Activated T-cell treated with anti-CD3 and anti-CD28 coated beads, Interleukin-2, amount 50 U/mL, for 24 hours (primary cell): ENCODE results near the gene GUCY1A1.

Source experiments
- DNase-seq: peaks from one replicate; pipeline ENCODE4 v3.0.0-alpha.2; 2020
- H3K27ac Mint-ChIP-seq: 2 replicates; pipeline ENCODE4 v1.8.0; 2020; ENCODE audit warnings: mild to moderate bottlenecking, mixed read lengths
- H3K27me3 Mint-ChIP-seq: 2 replicates; pipeline ENCODE4 v1.8.0; 2020; ENCODE audit warnings: mixed read lengths
- H3K36me3 Mint-ChIP-seq: 2 replicates; pipeline ENCODE4 v1.8.0; 2020; ENCODE audit warnings: low read depth, mixed read lengths
- H3K4me1 Mint-ChIP-seq: 2 replicates; pipeline ENCODE4 v1.8.0; 2020; ENCODE audit warnings: low read depth, mixed read lengths
- H3K4me3 Mint-ChIP-seq: 2 replicates; pipeline ENCODE4 v1.8.0; 2020; ENCODE audit warnings: mild to moderate bottlenecking, moderate library complexity, mixed read lengths
- H3K9me3 Mint-ChIP-seq: 2 replicates; pipeline ENCODE4 v1.8.0; 2020; ENCODE audit warnings: mixed read lengths

The GUCY1A1 gene

GRCh38 chr4:155666344-155667221, at the start of gene GUCY1A1:
Gene GUCY1A1, plus strand, starts transcription at chr4:155666848. Its CDS starts 30,020 bp downstream, at chr4:155696868.
- no peaks in the 10 kb centered on the region for H3K36me3 Mint-ChIP-seq
- DNase-seq: no peak
- peaks cover 18% of the 10 kb centered on the region for H3K4me1 Mint-ChIP-seq
- H3K27me3 Mint-ChIP-seq: peaks cover 58% of the 10 kb centered on the region
- H3K9me3 Mint-ChIP-seq: no peaks in the 10 kb centered on the region
- no peak within 1 kb of the TSS for H3K27ac Mint-ChIP-seq
- peak within 1 kb of the TSS; percentile 75 for H3K4me3 Mint-ChIP-seq

DNA sequence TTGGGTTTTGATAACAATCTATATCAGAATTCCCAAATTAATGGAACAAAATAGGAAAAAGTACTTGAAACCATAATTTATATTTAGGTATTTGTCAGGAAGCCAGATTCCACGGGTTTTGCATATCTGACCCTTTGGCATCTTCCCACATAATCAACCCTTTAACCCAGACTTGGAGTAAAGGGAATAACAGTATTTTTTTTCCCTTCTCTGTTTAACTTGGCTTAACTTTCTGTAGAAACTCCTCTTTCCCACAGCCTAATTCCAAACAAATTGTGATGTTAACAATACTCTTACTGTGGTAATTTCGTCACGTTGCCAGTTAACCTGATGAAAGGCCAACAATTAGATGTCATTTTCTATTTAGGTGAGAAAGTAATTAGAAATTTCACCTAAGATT, 49.4 kb upstream of the GUCY1A1 start:
- Mint-ChIP-seq H3K4me1 (peaks cover 3% of the 10 kb centered on the region), H3K27ac (no peak overlapping the region), H3K4me3 (no peak overlapping the region), H3K36me3 (no peaks in the 10 kb centered on the region), H3K27me3 (peaks cover 5% of the 10 kb centered on the region), H3K9me3 (no peaks in the 10 kb centered on the region)
- DNase-seq: no peak

GRCh38 chr4:155618183-155618838, 48.3 kb upstream of the GUCY1A1 start:
- Mint-ChIP-seq H3K9me3 (no peaks in the 10 kb centered on the region), H3K36me3 (no peaks in the 10 kb centered on the region), H3K4me3 (no peak overlapping the region), H3K27me3 (peaks cover 5% of the 10 kb centered on the region), H3K27ac (no peak overlapping the region), H3K4me1 (peaks cover 3% of the 10 kb centered on the region)
- no peak for DNase-seq

DNA sequence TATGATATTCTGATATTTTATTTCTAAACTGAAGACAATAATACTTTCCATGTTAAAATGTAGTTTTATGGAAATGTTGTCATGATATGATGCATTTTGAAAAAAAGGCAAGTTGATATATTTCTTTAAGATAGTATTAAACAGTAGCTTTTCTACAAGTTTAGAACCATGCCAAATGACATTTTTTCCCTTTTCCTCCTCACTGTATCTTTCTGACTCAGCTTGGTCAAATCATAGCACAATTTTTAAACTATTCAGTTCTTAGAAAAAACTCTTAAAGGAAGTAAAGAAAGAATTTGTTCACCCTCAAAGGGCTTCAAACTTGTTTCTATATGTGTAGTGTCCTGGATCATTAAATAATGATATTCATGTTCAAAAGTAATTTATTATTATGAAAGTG, 46.0 kb upstream of the GUCY1A1 start:
- Mint-ChIP-seq H3K4me1 (no peaks in the 10 kb centered on the region), H3K36me3 (no peaks in the 10 kb centered on the region), H3K27ac (no peak overlapping the region), H3K9me3 (no peaks in the 10 kb centered on the region), H3K27me3 (peaks cover 3% of the 10 kb centered on the region), H3K4me3 (no peak overlapping the region)
- DNase-seq: no peak

DNA sequence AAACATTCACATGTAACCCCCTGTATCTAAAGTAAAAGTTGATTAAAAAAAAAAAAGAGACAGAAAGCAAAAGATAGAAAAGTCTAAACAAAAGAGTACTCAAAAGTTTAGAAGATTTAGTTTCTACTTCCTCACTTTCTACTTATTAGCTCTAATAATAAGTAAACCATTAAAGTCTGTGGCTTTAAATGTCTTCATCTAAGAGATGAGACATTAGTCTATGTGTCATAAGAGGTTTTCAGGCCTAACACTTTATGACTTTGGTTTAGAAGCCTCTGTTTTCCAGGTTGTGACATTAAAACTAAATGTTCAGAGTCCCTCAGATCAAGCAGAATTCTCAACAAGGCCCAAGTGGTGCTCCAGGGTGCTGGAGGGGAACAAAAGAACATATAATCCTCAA, 42.2 kb upstream of the GUCY1A1 start:
- Mint-ChIP-seq H3K27ac (no peak overlapping the region), H3K4me1 (peaks cover 13% of the 10 kb centered on the region), H3K36me3 (no peaks in the 10 kb centered on the region), H3K9me3 (no peaks in the 10 kb centered on the region), H3K27me3 (no peaks in the 10 kb centered on the region), H3K4me3 (no peak overlapping the region)
- DNase-seq: no peak

DNA sequence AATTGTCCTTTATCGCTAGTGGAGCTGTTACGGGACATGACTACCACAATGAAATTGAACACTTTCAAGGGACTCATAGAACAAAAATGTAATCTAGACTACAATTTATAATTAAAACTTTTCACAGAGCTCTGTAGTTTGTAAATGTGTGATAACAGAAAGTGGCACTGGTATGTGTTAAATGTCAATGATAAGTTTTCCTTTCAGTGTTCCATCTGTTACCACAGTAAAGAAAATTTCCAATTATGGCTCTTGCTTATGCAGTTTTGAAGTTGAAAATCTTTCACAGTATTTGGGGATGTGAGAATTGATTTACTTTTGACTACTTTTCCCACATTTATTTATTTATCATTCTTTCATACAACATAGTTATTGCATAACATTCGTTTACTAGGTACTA, 40.1 kb upstream of the GUCY1A1 start:
- Mint-ChIP-seq H3K27ac (no peak overlapping the region), H3K27me3 (no peaks in the 10 kb centered on the region), H3K9me3 (no peaks in the 10 kb centered on the region), H3K4me3 (no peak overlapping the region), H3K4me1 (peaks cover 16% of the 10 kb centered on the region), H3K36me3 (no peaks in the 10 kb centered on the region)
- no peak for DNase-seq

GRCh38 chr4:155629183-155629825, 37.3 kb upstream of the GUCY1A1 start:
- Mint-ChIP-seq H3K4me1 (peaks cover 16% of the 10 kb centered on the region), H3K4me3 (no peak overlapping the region), H3K36me3 (no peaks in the 10 kb centered on the region), H3K27ac (peak overlapping the region; percentile 44), H3K9me3 (no peaks in the 10 kb centered on the region), H3K27me3 (no peaks in the 10 kb centered on the region)
- no peak for DNase-seq

DNA sequence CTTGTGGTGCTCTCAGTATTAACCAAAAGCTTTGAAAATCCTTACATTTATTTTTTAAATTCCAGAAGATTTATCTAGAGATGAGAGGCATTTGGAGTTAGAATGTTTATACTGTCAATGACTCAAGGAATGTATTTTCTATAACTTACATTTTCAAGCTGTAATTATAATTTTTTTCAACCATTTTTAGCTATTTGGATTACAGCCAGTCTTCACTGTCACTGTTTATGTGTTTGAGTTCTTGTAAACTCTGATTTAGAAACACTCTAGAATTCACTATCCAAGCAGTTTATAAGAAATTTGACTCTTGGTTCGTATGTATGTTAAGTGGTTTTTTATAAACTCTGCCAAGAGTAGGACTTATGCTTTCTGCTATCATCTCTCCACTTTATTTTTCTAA, 36.7 kb upstream of the GUCY1A1 start:
- Mint-ChIP-seq H3K27ac (peak overlapping the region; percentile 1), H3K9me3 (no peaks in the 10 kb centered on the region), H3K36me3 (no peaks in the 10 kb centered on the region), H3K27me3 (no peaks in the 10 kb centered on the region), H3K4me3 (no peak overlapping the region), H3K4me1 (peaks cover 16% of the 10 kb centered on the region)
- DNase-seq: no peak

- no peak overlapping the region for H3K4me3 Mint-ChIP-seq
- DNase-seq: no peak
- H3K4me1 Mint-ChIP-seq: peaks cover 16% of the 10 kb centered on the region
- H3K27me3 Mint-ChIP-seq: peaks cover 5% of the 10 kb centered on the region
- H3K36me3 Mint-ChIP-seq: no peaks in the 10 kb centered on the region
- no peaks in the 10 kb centered on the region for H3K9me3 Mint-ChIP-seq
- no peak overlapping the region for H3K27ac Mint-ChIP-seq
Observed at GRCh38 chr4:155632310-155632840, 34.3 kb upstream of the GUCY1A1 start.

DNA sequence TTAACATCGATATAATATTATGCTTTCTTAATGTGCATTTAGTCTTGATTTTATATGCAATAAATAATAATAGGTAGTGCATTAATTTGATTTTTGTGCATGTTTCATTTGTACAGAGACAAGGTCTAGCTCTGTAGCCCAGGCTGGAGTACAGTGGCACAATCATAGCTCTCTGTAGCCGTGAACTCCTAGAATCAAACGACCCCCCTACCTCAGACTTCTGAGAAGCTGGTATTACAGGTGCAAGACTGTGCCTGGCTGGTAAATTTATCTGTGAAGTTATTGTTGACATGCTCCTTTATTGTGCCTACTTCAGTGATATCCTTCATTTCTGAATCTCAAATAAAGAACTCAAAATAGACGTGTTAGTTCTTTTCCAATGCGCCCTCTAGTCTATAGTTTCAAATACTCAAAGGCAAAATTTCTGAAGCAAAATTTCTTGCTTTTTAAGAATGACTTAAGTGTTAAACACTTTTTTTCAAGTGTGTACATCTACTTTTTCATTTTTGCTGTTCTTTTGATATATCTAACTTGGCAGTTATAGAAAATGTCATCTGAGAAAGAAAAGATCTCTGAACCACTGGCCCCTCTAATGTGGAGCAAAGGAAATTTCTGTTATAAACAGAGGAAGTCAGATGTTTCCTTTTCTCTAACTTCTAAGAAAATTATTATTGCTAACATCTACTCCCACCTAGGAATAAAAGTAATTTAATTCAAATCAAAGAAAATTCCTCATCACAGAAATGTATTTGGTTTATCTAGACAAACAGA, 28.3 kb upstream of the GUCY1A1 start:
- H3K4me3 Mint-ChIP-seq: no peak overlapping the region
- DNase-seq: no peak
- no peaks in the 10 kb centered on the region for H3K9me3 Mint-ChIP-seq

DNA sequence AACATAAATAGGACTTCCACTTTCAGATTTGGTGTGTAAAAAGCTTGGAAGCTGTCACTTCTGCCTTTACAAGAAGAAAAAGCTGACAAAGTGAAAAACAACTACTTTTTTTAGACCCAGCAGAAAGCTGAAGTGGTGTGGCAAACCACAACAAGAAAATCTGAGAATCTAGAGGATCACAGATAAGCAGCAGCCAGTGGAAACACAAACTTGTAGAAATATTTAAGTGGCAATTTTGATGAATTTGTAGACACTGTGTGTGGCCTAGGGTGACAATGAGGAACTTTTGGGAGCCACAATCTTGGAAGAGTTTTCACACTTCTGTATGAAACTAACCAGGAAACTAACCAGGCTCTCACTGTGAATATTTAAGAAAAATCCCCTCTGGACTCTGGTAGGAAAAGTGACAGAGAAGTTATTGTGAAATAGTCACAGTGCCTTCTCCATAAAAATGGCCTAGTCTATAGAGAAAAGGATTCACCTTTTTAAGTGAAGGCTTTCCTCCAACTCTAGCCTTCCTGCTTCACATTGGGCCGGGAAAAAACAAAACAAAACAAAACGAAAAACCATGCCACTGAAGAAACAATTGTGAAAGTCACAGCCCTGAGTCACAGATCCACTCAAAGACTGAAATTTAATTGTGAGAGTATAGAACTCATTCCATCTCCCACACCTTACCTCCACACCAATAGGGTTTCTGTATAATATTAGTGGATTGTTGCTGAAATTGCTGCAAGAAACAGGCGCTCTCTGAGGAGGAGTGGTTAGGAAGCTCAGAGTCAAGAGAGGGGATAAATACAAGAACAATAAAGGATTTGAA, 26.7 kb upstream of the GUCY1A1 start:
- Mint-ChIP-seq H3K36me3 (no peaks in the 10 kb centered on the region), H3K27me3 (peaks cover 15% of the 10 kb centered on the region), H3K4me3 (peak overlapping the region; percentile 15), H3K27ac (peak overlapping the region; percentile 86), H3K9me3 (no peaks in the 10 kb centered on the region), H3K4me1 (peaks cover 18% of the 10 kb centered on the region)
- no peak for DNase-seq

More for the DNA sequence above, 28.3 kb upstream of the GUCY1A1 start:
- Mint-ChIP-seq H3K27me3 (peaks cover 15% of the 10 kb centered on the region), H3K36me3 (no peaks in the 10 kb centered on the region), H3K4me1 (peaks cover 18% of the 10 kb centered on the region), H3K27ac (no peak overlapping the region)

DNA sequence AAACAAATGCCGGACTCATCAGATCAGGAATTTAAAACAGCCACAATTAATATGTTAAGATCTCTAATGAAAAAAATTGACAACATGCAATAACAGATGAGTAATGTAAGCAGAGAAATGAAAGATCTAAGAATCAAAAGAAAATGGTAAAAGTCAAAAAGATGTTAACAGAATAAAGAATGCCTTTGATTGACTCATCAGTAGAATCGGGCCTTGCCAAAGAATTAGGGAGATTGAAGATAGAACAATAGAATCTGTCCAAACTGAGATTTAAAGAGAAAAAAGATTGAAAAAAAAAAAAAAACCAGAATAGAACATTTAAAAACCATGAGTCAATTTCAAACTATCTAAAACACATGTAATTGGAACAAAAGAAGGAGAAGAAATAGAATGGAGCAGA, 25.9 kb upstream of the GUCY1A1 start:
- Mint-ChIP-seq H3K4me1 (peaks cover 18% of the 10 kb centered on the region), H3K4me3 (no peak overlapping the region)

DNA sequence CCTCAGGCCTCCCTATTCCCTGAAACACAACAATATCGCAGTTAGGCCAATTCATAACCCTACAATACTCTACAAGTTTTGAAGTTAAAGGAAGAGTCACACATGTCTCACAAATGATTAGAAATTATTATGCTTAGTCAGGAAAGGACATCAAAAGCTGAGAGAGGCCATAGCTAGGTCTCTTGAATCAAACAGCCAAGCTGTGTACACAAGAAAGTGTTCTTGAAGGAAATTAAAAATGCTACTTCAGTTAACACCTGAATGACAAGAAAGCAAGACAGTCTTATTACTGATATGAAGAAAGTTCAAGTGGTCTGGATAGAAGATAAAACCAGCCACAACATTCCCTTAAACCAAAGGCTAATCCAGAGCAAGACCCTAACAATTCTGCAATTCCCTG, 23.6 kb upstream of the GUCY1A1 start:
- H3K27me3 Mint-ChIP-seq: peaks cover 10% of the 10 kb centered on the region
- no peaks in the 10 kb centered on the region for H3K36me3 Mint-ChIP-seq
- H3K9me3 Mint-ChIP-seq: no peaks in the 10 kb centered on the region
- no peak for DNase-seq
- no peak overlapping the region for H3K27ac Mint-ChIP-seq
- peaks cover 18% of the 10 kb centered on the region for H3K4me1 Mint-ChIP-seq
- no peak overlapping the region for H3K4me3 Mint-ChIP-seq

More for the DNA sequence above, 25.9 kb upstream of the GUCY1A1 start:
- no peak for DNase-seq
- H3K9me3 Mint-ChIP-seq: no peaks in the 10 kb centered on the region
- no peak overlapping the region for H3K27ac Mint-ChIP-seq
- peaks cover 15% of the 10 kb centered on the region for H3K27me3 Mint-ChIP-seq
- no peaks in the 10 kb centered on the region for H3K36me3 Mint-ChIP-seq
